ENCODE measurements around the gene GFAP.

The GFAP gene

DNA sequence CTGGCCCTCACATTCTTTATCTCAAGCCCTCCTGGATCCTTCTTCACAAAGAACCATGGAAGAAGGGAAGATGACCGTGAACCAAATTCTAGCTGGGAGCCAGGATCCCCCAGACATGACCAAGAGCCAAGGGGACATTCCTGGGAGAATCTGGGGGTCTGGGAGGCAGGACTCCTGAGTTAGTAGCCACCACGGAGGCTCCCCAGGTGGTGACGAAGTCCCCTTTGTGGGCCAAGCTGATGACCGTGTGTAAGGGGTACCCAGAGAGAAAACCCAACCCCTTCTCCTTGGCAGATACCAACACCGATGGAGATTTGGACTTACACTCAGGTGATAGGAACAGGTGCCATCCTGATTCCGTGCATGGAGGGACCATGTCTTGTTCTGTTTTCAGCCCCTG is 6.8 kb upstream of the GFAP start:
- H3K36me3 ChIP-seq (ENCODE audit: control insufficient read depth, insufficient read depth, low read length) = peaks cover 16% of the 10 kb centered on the region
- WGBS, 2 experiments = 91 to 93% methylated on average over 6 of the region's 6 CpGs

GRCh38 chr17:44921122-44921882 is 6.0 kb upstream of the GFAP start:
- H3K4me1 ChIP-seq (ENCODE audit: control insufficient read depth, insufficient read depth, low read length) = peaks cover 24% of the 10 kb centered on the region
- H3K36me3 ChIP-seq (ENCODE audit: control insufficient read depth, insufficient read depth, low read length) = peaks cover 8% of the 10 kb centered on the region
- H3K4me3 ChIP-seq (ENCODE audit: insufficient read depth, low read depth, low read length) = no peak overlapping the region
- 27 to 31% methylated on average over 11 of the region's 11 CpGs for WGBS, 2 experiments
- no peaks in the 10 kb centered on the region for H3K27me3 ChIP-seq (ENCODE audit: control insufficient read depth, insufficient read depth, low read length, poor library complexity, severe bottlenecking)
- H3K27ac ChIP-seq (ENCODE audit: insufficient read depth, low read depth, low read length, poor library complexity, severe bottlenecking) = no peak overlapping the region
- H3K9me3 ChIP-seq (ENCODE audit: control insufficient read depth, low read length) = no peaks in the 10 kb centered on the region

More for the DNA sequence above, 6.8 kb upstream of the GFAP start:
- Histone ChIP-seq H3K27ac (ENCODE audit: insufficient read depth, low read depth, low read length, poor library complexity, severe bottlenecking) (no peak overlapping the region), H3K27me3 (ENCODE audit: control insufficient read depth, insufficient read depth, low read length, poor library complexity, severe bottlenecking) (no peaks in the 10 kb centered on the region), H3K4me1 (ENCODE audit: control insufficient read depth, insufficient read depth, low read length) (peaks cover 21% of the 10 kb centered on the region), H3K9me3 (ENCODE audit: control insufficient read depth, low read length) (no peaks in the 10 kb centered on the region), H3K4me3 (ENCODE audit: insufficient read depth, low read depth, low read length) (no peak overlapping the region)

DNA sequence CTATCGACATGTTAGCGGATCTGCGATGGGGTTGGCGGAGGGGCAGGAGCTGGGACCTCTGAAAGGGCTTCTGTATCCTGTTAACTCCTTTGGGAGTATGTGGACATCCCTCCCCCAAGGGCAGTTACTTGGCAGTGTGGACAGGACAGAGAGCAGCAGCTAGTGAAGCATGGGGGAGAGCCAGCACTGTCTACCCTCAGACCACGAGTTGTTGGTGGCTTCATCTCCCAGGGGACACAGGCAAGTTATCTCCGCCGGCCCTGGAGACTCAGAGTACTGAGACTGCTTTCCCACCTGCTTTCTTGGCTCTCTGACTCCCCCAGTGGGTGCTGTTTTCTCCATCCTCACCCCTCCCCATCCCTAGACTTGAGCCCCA is 5.3 kb upstream of the GFAP start:
- 82 to 83% methylated on average over 7 of the region's 7 CpGs for WGBS, 2 experiments
- H3K27me3 ChIP-seq (ENCODE audit: control insufficient read depth, insufficient read depth, low read length, poor library complexity, severe bottlenecking) = no peaks in the 10 kb centered on the region
- H3K4me3 ChIP-seq (ENCODE audit: insufficient read depth, low read depth, low read length) = no peak overlapping the region
- no peak overlapping the region for H3K27ac ChIP-seq (ENCODE audit: insufficient read depth, low read depth, low read length, poor library complexity, severe bottlenecking)
- H3K36me3 ChIP-seq (ENCODE audit: control insufficient read depth, insufficient read depth, low read length) = peaks cover under 1% of the 10 kb centered on the region
- H3K4me1 ChIP-seq (ENCODE audit: control insufficient read depth, insufficient read depth, low read length) = peaks cover 30% of the 10 kb centered on the region
- H3K9me3 ChIP-seq (ENCODE audit: control insufficient read depth, low read length) = no peaks in the 10 kb centered on the region

DNA sequence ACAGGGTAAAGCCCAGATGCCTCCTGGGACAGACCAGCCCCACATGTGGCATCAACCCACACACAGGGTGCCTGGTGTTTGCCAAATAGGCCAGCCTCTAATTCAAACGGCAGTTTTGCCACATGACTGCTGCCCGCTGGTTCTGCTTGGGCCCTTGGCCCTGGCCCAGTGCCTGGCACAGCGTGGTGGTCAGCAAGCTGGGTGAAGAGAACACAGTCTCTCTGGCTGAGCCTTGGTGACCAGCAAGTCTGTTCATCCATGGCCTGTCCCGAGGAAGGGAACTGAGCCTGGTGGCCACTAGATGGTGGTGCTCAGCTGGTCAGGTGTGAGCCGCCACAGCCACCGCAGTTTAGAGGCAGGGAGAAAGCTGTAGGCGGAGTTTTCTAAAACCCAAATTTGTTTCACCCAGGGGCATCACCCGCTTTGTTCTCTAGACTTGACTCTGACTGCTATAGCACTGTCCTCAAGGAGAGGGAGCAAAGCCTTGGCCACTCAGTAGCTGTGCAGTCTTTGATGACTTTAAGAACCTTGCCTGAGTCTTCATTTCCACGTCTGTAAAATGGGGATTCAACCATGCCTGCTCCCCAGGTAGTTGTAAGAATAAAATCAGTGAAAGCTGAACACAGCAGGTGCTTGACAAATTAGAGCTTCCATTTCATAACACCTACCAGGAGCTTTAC is 4.7 kb upstream of the GFAP start:
- 18 to 19% methylated on average over 9 of the region's 9 CpGs for WGBS, 2 experiments
- Histone ChIP-seq H3K4me3 (ENCODE audit: insufficient read depth, low read depth, low read length) (no peak overlapping the region), H3K27ac (ENCODE audit: insufficient read depth, low read depth, low read length, poor library complexity, severe bottlenecking) (no peak overlapping the region), H3K9me3 (ENCODE audit: control insufficient read depth, low read length) (no peaks in the 10 kb centered on the region), H3K4me1 (ENCODE audit: control insufficient read depth, insufficient read depth, low read length) (peaks cover 30% of the 10 kb centered on the region), H3K27me3 (ENCODE audit: control insufficient read depth, insufficient read depth, low read length, poor library complexity, severe bottlenecking) (no peaks in the 10 kb centered on the region), H3K36me3 (ENCODE audit: control insufficient read depth, insufficient read depth, low read length) (no peaks in the 10 kb centered on the region)

DNA sequence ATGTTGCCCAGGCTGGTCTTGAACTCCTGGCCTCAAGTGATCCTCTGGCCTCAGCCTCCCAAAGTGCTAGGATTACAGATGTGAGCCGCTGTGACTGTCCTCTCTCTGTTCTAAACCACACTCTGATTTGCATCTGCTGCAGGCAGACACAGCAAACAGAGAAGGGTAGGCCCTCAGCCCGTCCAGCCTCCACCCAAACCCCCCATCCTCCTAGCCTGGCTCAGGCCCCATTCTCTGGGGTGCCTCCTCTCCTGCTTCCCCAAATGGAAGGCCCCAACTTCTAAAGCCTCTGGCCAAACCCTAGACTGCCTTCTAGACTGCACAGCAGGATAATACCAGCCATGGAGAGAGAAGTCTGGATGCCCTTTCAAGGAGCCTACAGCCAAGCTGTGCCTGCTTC is 4.1 kb upstream of the GFAP start:
- Histone ChIP-seq H3K36me3 (ENCODE audit: control insufficient read depth, insufficient read depth, low read length) (no peaks in the 10 kb centered on the region), H3K4me3 (ENCODE audit: insufficient read depth, low read depth, low read length) (no peak overlapping the region), H3K4me1 (ENCODE audit: control insufficient read depth, insufficient read depth, low read length) (peaks cover 30% of the 10 kb centered on the region), H3K9me3 (ENCODE audit: control insufficient read depth, low read length) (no peaks in the 10 kb centered on the region), H3K27me3 (ENCODE audit: control insufficient read depth, insufficient read depth, low read length, poor library complexity, severe bottlenecking) (no peaks in the 10 kb centered on the region), H3K27ac (ENCODE audit: insufficient read depth, low read depth, low read length, poor library complexity, severe bottlenecking) (no peak overlapping the region)
- WGBS, 2 experiments = 77 to 80% methylated on average over 2 of the region's 2 CpGs

- Histone ChIP-seq H3K9me3 (ENCODE audit: control insufficient read depth, low read length) (no peaks in the 10 kb centered on the region), H3K4me1 (ENCODE audit: control insufficient read depth, insufficient read depth, low read length) (peaks cover 25% of the 10 kb centered on the region), H3K36me3 (ENCODE audit: control insufficient read depth, insufficient read depth, low read length) (no peaks in the 10 kb centered on the region), H3K27ac (ENCODE audit: insufficient read depth, low read depth, low read length, poor library complexity, severe bottlenecking) (no peak overlapping the region), H3K4me3 (ENCODE audit: insufficient read depth, low read depth, low read length) (no peak overlapping the region), H3K27me3 (ENCODE audit: control insufficient read depth, insufficient read depth, low read length, poor library complexity, severe bottlenecking) (peaks cover 13% of the 10 kb centered on the region)
- 95 to 97% methylated on average over 2 of the region's 2 CpGs for WGBS, 2 experiments
Measured at GRCh38 chr17:44918006-44918405, 2.7 kb upstream of the GFAP start.

- Histone ChIP-seq H3K9me3 (ENCODE audit: control insufficient read depth, low read length) (no peaks in the 10 kb centered on the region), H3K36me3 (ENCODE audit: control insufficient read depth, insufficient read depth, low read length) (no peaks in the 10 kb centered on the region), H3K27ac (ENCODE audit: insufficient read depth, low read depth, low read length, poor library complexity, severe bottlenecking) (no peak overlapping the region), H3K4me1 (ENCODE audit: control insufficient read depth, insufficient read depth, low read length) (peaks cover 20% of the 10 kb centered on the region), H3K27me3 (ENCODE audit: control insufficient read depth, insufficient read depth, low read length, poor library complexity, severe bottlenecking) (peaks cover 19% of the 10 kb centered on the region), H3K4me3 (ENCODE audit: insufficient read depth, low read depth, low read length) (no peak overlapping the region)
- WGBS, 2 experiments = 91 to 92% methylated on average over 6 of the region's 6 CpGs
Measured at GRCh38 chr17:44917456-44917855, 2.2 kb upstream of the GFAP start.

DNA sequence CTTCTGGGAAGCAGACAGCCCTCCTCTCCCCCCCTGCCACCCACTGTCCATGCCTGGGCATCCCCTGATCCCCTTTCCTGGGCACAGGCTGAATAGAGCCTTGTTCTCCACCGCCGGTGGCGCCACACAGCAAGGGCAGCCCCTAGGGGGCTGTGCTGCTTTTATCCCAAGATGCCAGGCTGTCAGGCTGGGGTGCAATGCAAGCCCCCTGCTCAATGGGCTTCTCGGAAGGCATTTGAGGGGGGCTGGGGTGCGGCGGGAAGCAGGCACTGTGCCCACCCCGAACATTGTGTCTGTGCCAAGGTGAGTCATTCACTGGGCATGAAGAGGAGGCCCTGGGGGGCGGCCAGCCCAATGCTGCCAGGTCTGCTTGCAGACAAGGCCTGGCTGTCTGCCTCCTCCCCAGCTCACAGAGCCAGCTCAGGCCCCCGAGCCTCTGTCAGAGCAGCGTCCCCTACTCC is 1.5 kb upstream of the GFAP start:
- 86 to 94% methylated on average over 10 of the region's 10 CpGs for WGBS, 2 experiments
- Histone ChIP-seq H3K27me3 (ENCODE audit: control insufficient read depth, insufficient read depth, low read length, poor library complexity, severe bottlenecking) (peaks cover 25% of the 10 kb centered on the region), H3K9me3 (ENCODE audit: control insufficient read depth, low read length) (no peaks in the 10 kb centered on the region), H3K4me3 (ENCODE audit: insufficient read depth, low read depth, low read length) (no peak overlapping the region), H3K4me1 (ENCODE audit: control insufficient read depth, insufficient read depth, low read length) (peaks cover 14% of the 10 kb centered on the region), H3K36me3 (ENCODE audit: control insufficient read depth, insufficient read depth, low read length) (no peaks in the 10 kb centered on the region), H3K27ac (ENCODE audit: insufficient read depth, low read depth, low read length, poor library complexity, severe bottlenecking) (no peak overlapping the region)

DNA sequence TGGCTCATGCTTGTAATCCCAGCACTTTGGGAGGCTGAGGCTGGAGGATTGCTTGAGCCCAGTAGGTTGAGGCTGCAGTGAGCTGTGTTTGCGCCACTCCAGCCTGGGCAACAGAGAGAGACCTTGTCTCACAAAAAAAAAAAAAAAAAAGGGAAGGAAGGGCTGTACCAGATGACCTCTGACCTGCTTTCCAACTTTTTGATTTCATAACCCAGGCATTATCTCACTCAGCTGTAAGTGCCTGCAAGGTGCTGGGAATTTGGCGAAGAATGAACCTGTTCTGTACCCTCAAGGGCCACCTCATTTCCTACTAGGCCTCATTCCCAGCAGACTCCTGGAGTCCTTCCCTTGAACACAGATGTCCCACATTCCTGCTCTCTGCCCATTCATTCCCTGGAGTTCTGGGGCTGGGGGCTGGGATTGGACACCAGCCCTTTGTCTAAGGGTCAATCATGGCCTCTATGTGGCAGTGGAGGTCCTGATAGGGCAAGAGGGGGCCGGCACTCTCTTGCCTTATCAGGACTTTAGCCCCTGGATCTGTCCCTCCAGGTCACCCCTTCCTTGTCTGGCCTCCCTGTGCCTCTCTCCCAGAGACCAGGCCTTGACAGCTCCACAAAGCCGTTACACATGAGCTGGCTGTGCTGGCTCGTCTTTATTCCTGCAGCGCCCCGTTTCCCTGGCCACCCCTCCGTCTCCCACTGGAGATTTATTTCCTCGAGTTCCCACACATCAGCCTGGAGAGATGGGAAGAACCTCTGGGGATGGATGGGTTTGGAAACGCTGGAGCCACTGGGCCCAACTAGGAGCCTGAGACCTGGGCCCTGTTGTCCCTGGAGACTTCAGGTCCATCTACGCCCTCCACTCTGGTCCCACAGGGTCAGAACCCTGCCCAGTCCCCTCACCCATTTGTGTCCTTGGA is 821 bp upstream of the GFAP start:
- no peaks in the 10 kb centered on the region for H3K9me3 ChIP-seq (ENCODE audit: control insufficient read depth, low read length)
- WGBS, 2 experiments = 89 to 90% methylated on average over 11 of the region's 11 CpGs
- H3K4me3 ChIP-seq (ENCODE audit: insufficient read depth, low read depth, low read length) = no peak overlapping the region
- peaks cover 32% of the 10 kb centered on the region for H3K27me3 ChIP-seq (ENCODE audit: control insufficient read depth, insufficient read depth, low read length, poor library complexity, severe bottlenecking)
- no peaks in the 10 kb centered on the region for H3K36me3 ChIP-seq (ENCODE audit: control insufficient read depth, insufficient read depth, low read length)
- H3K4me1 ChIP-seq (ENCODE audit: control insufficient read depth, insufficient read depth, low read length) = peaks cover 11% of the 10 kb centered on the region
- no peak overlapping the region for H3K27ac ChIP-seq (ENCODE audit: insufficient read depth, low read depth, low read length, poor library complexity, severe bottlenecking)
